PC-9 (cell line): ENCODE results near the gene MPEG1. TPM values are rescaled to one million over a fixed set of nuclear protein-coding genes. Genes with fewer than 3 reads are reported as not detected.

Experiments used
- BruUV-seq: library from RNA; stranded (reverse); fragments of 400-500 nt; replicated peaks from 2 replicates; lab custom pipeline; 2021; lab: Mats Ljungman, UMichigan
- CTCF ChIA-PET: fragments of 300-600 bp; sonication (Branson Sonifier 250); formaldehyde crosslinking; loops from one replicate; lab custom pipeline; 2022; ENCODE audit warnings: antibody characterized with exemption; lab: Charles Lee
- POLR2A ChIA-PET: fragments of 300-600 bp; sonication (Branson Sonifier 250); formaldehyde crosslinking; loops from one replicate; lab custom pipeline; 2022; ENCODE audit warnings: antibody characterized with exemption; ENCODE audit not compliant: unreplicated experiment; lab: Charles Lee
- DNase-seq, 2 experiments: peaks; one replicate each; pipeline versions ENCODE4 v3.0.0 to v3.0.0-alpha.2; 2015 to 2022; ENCODE audit warnings: mixed read lengths in 1 of 2
- H2AFZ ChIP-seq: fragments of 200-600 bp; sonication (generic); 2 replicates; pipeline ENCODE4 v1.8.1; 2017; ENCODE audit warnings: antibody characterized with exemption
- H3F3A ChIP-seq: fragments of 200-600 bp; sonication (generic); 2 replicates; pipeline ENCODE4 v1.8.1; 2017; ENCODE audit warnings: antibody characterized with exemption, mild to moderate bottlenecking, low read depth; ENCODE audit not compliant: insufficient read depth
- H3K27ac ChIP-seq: fragments of 200-600 bp; sonication (generic); 2 replicates; pipeline ENCODE4 v1.6.1; 2016; ENCODE audit warnings: mixed run types
- H3K27me3 ChIP-seq: fragments of 200-600 bp; sonication (generic); 2 replicates; pipeline ENCODE4 v1.6.1; 2016; ENCODE audit warnings: low read depth, mixed run types; ENCODE audit not compliant: insufficient read depth
- H3K36me3 ChIP-seq: fragments of 200-600 bp; sonication (generic); 2 replicates; pipeline ENCODE4 v1.6.1; 2016; ENCODE audit warnings: low read depth, mixed run types
- H3K4me1 ChIP-seq: fragments of 200-600 bp; sonication (generic); replicated peaks from 2 replicates; pipeline ENCODE4 v1.6.1; 2016; ENCODE audit warnings: mixed run types; ENCODE audit not compliant: insufficient read depth
- H3K4me2 ChIP-seq: fragments of 200-600 bp; sonication (generic); 2 replicates; pipeline ENCODE4 v1.6.1; 2017; ENCODE audit warnings: mixed run types
- H3K4me3 ChIP-seq: fragments of 200-600 bp; sonication (generic); 2 replicates; pipeline ENCODE4 v1.6.1; 2016; ENCODE audit warnings: mixed run types
- H3K79me2 ChIP-seq: fragments of 200-600 bp; sonication (generic); 2 replicates; pipeline ENCODE4 v1.6.1; 2017; ENCODE audit warnings: low read depth, mixed run types
- H3K9me2 ChIP-seq: fragments of 200-600 bp; sonication (generic); 2 replicates; pipeline ENCODE4 v1.8.1; 2017; ENCODE audit warnings: mild to moderate bottlenecking; ENCODE audit not compliant: insufficient read depth
- H3K9me3 ChIP-seq: fragments of 200-600 bp; sonication (generic); 2 replicates; pipeline ENCODE4 v1.8.1; 2016; ENCODE audit warnings: low read depth; ENCODE audit not compliant: insufficient read depth
- H4K20me1 ChIP-seq: fragments of 200-600 bp; sonication (generic); 2 replicates; pipeline ENCODE4 v1.8.1; 2017; ENCODE audit not compliant: insufficient read depth
- CTCF ChIP-seq: fragments of 200-600 bp; sonication (generic); conservative IDR thresholded peaks from 2 replicates; pipeline ENCODE4 v1.6.1; 2017; ENCODE audit warnings: mixed run types, antibody characterized with exemption, mild to moderate bottlenecking, moderate library complexity
- EZH2 ChIP-seq: fragments of 200-600 bp; sonication (generic); IDR thresholded peaks from 2 replicates; pipeline ENCODE4 v1.8.0; 2017; ENCODE audit warnings: antibody characterized with exemption, low read depth
- intact Hi-C: fragments of 100-400 bp; cut with micrococcal nuclease; formaldehyde crosslinking; loops from one replicate; pipeline ENCODE4 v1.10.0; 2022; ENCODE audit not compliant: unreplicated experiment
- total RNA-seq: library from RNA; stranded (reverse); gene quantifications from 2 replicates; pipeline ENCODE4 v1.2.3, GENCODE V29; 2021

The MPEG1 gene
- total RNA-seq, 1 experiment from 2014 or later = not detected

GRCh38 chr11:59218319-59218718 is 5.6 kb upstream of the MPEG1 start:
- Histone ChIP-seq H3K9me2 (no peaks in the 10 kb centered on the region), H3K9me3 (no peaks in the 10 kb centered on the region), H3K4me2 (no peak overlapping the region), H3K4me1 (peaks cover 27% of the 10 kb centered on the region), H3K27ac (no peak overlapping the region), H3K79me2 (no peaks in the 10 kb centered on the region), H3K4me3 (no peak overlapping the region), H3F3A (0 out of 2 replicates have a peak, but pooled peaks cover 5% of the 10 kb centered on the region), H3K27me3 (no peaks in the 10 kb centered on the region), H2AFZ (no peak overlapping the region), H3K36me3 (no peaks in the 10 kb centered on the region), H4K20me1 (no peaks in the 10 kb centered on the region)
- POLR2A ChIA-PET = no interaction called here
- no peak for DNase-seq
- no TSS peak for BruUV-seq
- CTCF ChIA-PET = no interaction called here
- intact Hi-C loops = no loop called here
- TF ChIP-seq CTCF = no peak

- no TSS peak for BruUV-seq
- H3K4me1 ChIP-seq = peaks cover 22% of the 10 kb centered on the region
- no peaks in the 10 kb centered on the region for H3K36me3 ChIP-seq
- H3K9me3 ChIP-seq = no peaks in the 10 kb centered on the region
- no peaks in the 10 kb centered on the region for H3K9me2 ChIP-seq
- intact Hi-C loops = no loop called here
- peak overlapping the region; percentile 55; the same call in 1 of the 2 replicates for H2AFZ ChIP-seq
- DNase-seq = peak; percentile 32 to 67
- no peak for TF ChIP-seq CTCF
- TF ChIP-seq EZH2 = no peak
- H3K4me3 ChIP-seq = no peak overlapping the region
- no peaks in the 10 kb centered on the region for H3K27me3 ChIP-seq
- POLR2A ChIA-PET = no interaction called here
- H3F3A ChIP-seq = 0 out of 2 replicates have a peak, but pooled peaks cover 5% of the 10 kb centered on the region
- H3K79me2 ChIP-seq = no peaks in the 10 kb centered on the region
- H3K4me2 ChIP-seq = peak overlapping the region; percentile 43
- no peak overlapping the region for H3K27ac ChIP-seq
- H4K20me1 ChIP-seq = no peaks in the 10 kb centered on the region
- CTCF ChIA-PET = interaction anchor here (0.6 kb wide), 1 partner anchor 295 kb away, joined by 4 read pairs; no protein-coding TSS in a partner anchor
Measured at GRCh38 chr11:59216641-59217564, 4.2 kb upstream of the MPEG1 start.

- peaks cover 11% of the 10 kb centered on the region for H3K4me1 ChIP-seq
- no peak overlapping the region for H2AFZ ChIP-seq
- H4K20me1 ChIP-seq = no peaks in the 10 kb centered on the region
- no peaks in the 10 kb centered on the region for H3K9me2 ChIP-seq
- H3K4me3 ChIP-seq = no peak overlapping the region
- no TSS peak for BruUV-seq
- no peaks in the 10 kb centered on the region for H3F3A ChIP-seq
- no peaks in the 10 kb centered on the region for H3K79me2 ChIP-seq
- no peaks in the 10 kb centered on the region for H3K9me3 ChIP-seq
- no peak for TF ChIP-seq EZH2
- TF ChIP-seq CTCF = no peak
- no peak overlapping the region for H3K4me2 ChIP-seq
- ChIA-PET POLR2A (no interaction called here), CTCF (no interaction called here)
- no peaks in the 10 kb centered on the region for H3K36me3 ChIP-seq
- H3K27ac ChIP-seq = no peak overlapping the region
- DNase-seq = no peak
- H3K27me3 ChIP-seq = no peaks in the 10 kb centered on the region
- intact Hi-C loops = no loop called here
Measured at GRCh38 chr11:59214141-59214893, 1.6 kb upstream of the MPEG1 start.
